RWPE2 (cell line): ENCODE results near the gene HLA-A.

ENCODE experiments used
- ATAC-seq: fragments of 200-7000 bp; cut with Tn5 transposase; 3 replicates; pipeline ENCODE4 v1.9.1; 2021; ENCODE audit warnings: low read depth
- DNase-seq: peaks from one replicate; pipeline ENCODE4 v3.0.0-alpha.2; 2020; ENCODE audit warnings: low spot score
- H3K27ac ChIP-seq: fragments of 450-650 bp; 2 replicates; pipeline ENCODE4 v1.5.1; 2017; ENCODE audit warnings: mild to moderate bottlenecking; ENCODE audit not compliant: poor library complexity, severe bottlenecking
- H3K27me3 ChIP-seq: fragments of 250-450 bp; sonication (Bioruptor Pico); 2 replicates; pipeline ENCODE4 v1.5.1; 2021; ENCODE audit warnings: mild to moderate bottlenecking, moderate library complexity; ENCODE audit not compliant: insufficient read depth, poor library complexity, severe bottlenecking
- H3K36me3 ChIP-seq: fragments of 250-450 bp; sonication (Bioruptor Pico); 2 replicates; pipeline ENCODE4 v1.5.1; 2020; ENCODE audit warnings: low read depth, mild to moderate bottlenecking, moderate library complexity
- H3K4me1 ChIP-seq: fragments of 250-450 bp; sonication (Bioruptor Pico); 2 replicates; pipeline ENCODE4 v1.5.1; 2021; ENCODE audit warnings: mild to moderate bottlenecking, moderate library complexity; ENCODE audit not compliant: insufficient read depth, poor library complexity, severe bottlenecking
- H3K4me3 ChIP-seq: fragments of 250-450 bp; sonication (Bioruptor Pico); 2 replicates; pipeline ENCODE4 v1.5.1; 2021; ENCODE audit warnings: mild to moderate bottlenecking, moderate library complexity; ENCODE audit not compliant: severe bottlenecking
- H3K9me3 ChIP-seq: fragments of 250-450 bp; sonication (Bioruptor Pico); 2 replicates; pipeline ENCODE4 v1.5.1; 2021; ENCODE audit warnings: mild to moderate bottlenecking, moderate library complexity; ENCODE audit not compliant: severe bottlenecking
- CTCF ChIP-seq: fragments of 450-650 bp; IDR thresholded peaks from one replicate; pipeline ENCODE4 v1.5.1; 2017; ENCODE audit warnings: mild to moderate bottlenecking, moderate library complexity; ENCODE audit not compliant: poor library complexity, severe bottlenecking

The HLA-A gene

GRCh38 chr6:29964887-29965562 lies 22.7 kb downstream of the HLA-A start:
- peak; percentile 88 for ATAC-seq
- H3K27ac ChIP-seq = peak overlapping the region; percentile 94

GRCh38 chr6:29965563-29965872 lies 23.2 kb downstream of the HLA-A start:
- no peak for DNase-seq
- Histone ChIP-seq H3K27me3 (no peaks in the 10 kb centered on the region), H3K27ac (peak overlapping the region; percentile 94), H3K36me3 (no peaks in the 10 kb centered on the region), H3K4me1 (peaks cover 48% of the 10 kb centered on the region), H3K9me3 (no peaks in the 10 kb centered on the region), H3K4me3 (no peak overlapping the region)
- no peak for ATAC-seq
- no peak for TF ChIP-seq CTCF

More at GRCh38 chr6:29964887-29965562, 22.7 kb downstream of the HLA-A start:
- no peak for DNase-seq
- no peak for TF ChIP-seq CTCF
- no peaks in the 10 kb centered on the region for H3K9me3 ChIP-seq
- peak overlapping the region; percentile 2 for H3K4me3 ChIP-seq
- peaks cover 48% of the 10 kb centered on the region for H3K4me1 ChIP-seq
- H3K36me3 ChIP-seq = no peaks in the 10 kb centered on the region
- no peaks in the 10 kb centered on the region for H3K27me3 ChIP-seq

- peak; percentile 77 for DNase-seq
- H3K36me3 ChIP-seq = no peaks in the 10 kb centered on the region
- H3K9me3 ChIP-seq = no peaks in the 10 kb centered on the region
- peaks cover 48% of the 10 kb centered on the region for H3K4me1 ChIP-seq
- peak; percentile 41 for ATAC-seq
- H3K27me3 ChIP-seq = no peaks in the 10 kb centered on the region
- TF ChIP-seq CTCF = no peak
- H3K4me3 ChIP-seq = no peak overlapping the region
- peak overlapping the region; percentile 94 for H3K27ac ChIP-seq
These were observed 23.7 kb downstream of the HLA-A start for GRCh38 chr6:29965873-29966601.

GRCh38 chr6:29967379-29968010 lies 25.2 kb downstream of the HLA-A start:
- no peak overlapping the region for H3K4me3 ChIP-seq
- peak; percentile 46 for TF ChIP-seq CTCF
- peak overlapping the region; percentile 94 for H3K27ac ChIP-seq

More at GRCh38 chr6:29967379-29968010, 25.2 kb downstream of the HLA-A start:
- peak; percentile 20; the same call in 1 of the 3 replicates for ATAC-seq
- DNase-seq = no peak
- H3K9me3 ChIP-seq = no peaks in the 10 kb centered on the region
- H3K4me1 ChIP-seq = peaks cover 48% of the 10 kb centered on the region
- no peaks in the 10 kb centered on the region for H3K27me3 ChIP-seq
- H3K36me3 ChIP-seq = no peaks in the 10 kb centered on the region
